Pancreas (tissue), 10 donors: ENCODE data around the gene GPC6. TPM values are rescaled to one million over a fixed set of nuclear protein-coding genes. Genes with fewer than 3 reads are reported as not detected.

ENCODE experiments used
- ATAC-seq, 4 donors: fragments of 200-7000 bp; cut with Tn5 transposase; one replicate each; pipeline versions ENCODE4 v1.8.0 to v1.9.1; 2020; ENCODE audit warnings: mild to moderate bottlenecking in 4 of 4, moderate library complexity in 4 of 4
- DNase-seq, 6 donors: peaks; one replicate each; pipeline ENCODE4 v3.0.0-alpha.2; 2020
- FAIRE-seq: peaks from 2 replicates; lab custom pipeline; 2012; peaks lifted over from hg19 to GRCh38; lab: Jason Lieb, UNC
- H3K27ac ChIP-seq, 4 donors: fragments of 200-600 bp; sonication (generic); 1 replicate in 3 of 4; 2 replicates in 1 of 4; pipeline versions ENCODE4 v1.5.0 to v1.8.0; 2020
- H3K27me3 ChIP-seq, 4 donors: fragments of 200-600 bp; one replicate each; pipeline ENCODE4 v1.8.0; 2021
- H3K36me3 ChIP-seq, 3 donors: fragments of 200-600 bp; sonication (generic) in 1 of 3; one replicate each; pipeline versions ENCODE4 v1.5.0 to v1.8.0; 2020 to 2021
- H3K4me1 ChIP-seq, 3 donors: fragments of 200-600 bp; one replicate each; pipeline ENCODE4 v1.8.0; 2021
- H3K4me3 ChIP-seq, 4 donors: fragments of 200-600 bp; sonication (generic) in 2 of 4; one replicate each; pipeline versions ENCODE4 v1.5.0 to v1.8.0; 2020 to 2021
- H3K9me3 ChIP-seq, 4 donors: fragments of 200-600 bp; one replicate each; pipeline ENCODE4 v1.8.0; 2021
- CTCF ChIP-seq, 4 donors: fragments of 200-600 bp; sonication (generic) in 3 of 4; IDR thresholded peaks; one replicate each; pipeline versions ENCODE4 v1.5.0 to v1.8.0; 2021; ENCODE audit warnings: antibody characterized with exemption in 4 of 4
- WGBS, 2 donors: extraction: QIAGEN DNeasy Blood & Tissue Kit; methylation state at CpG; one replicate each; pipeline ENCODE4 v1.1.7; 2013; 5-methylcytosine and 5-hydroxymethylcytosine counted together
- intact Hi-C, 3 donors: fragments of 100-400 bp; cut with DNase I; formaldehyde crosslinking; loops; one replicate each; pipeline versions ENCODE4 v1.11.1 to v1.14.2; 2022
- polyA plus RNA-seq, 2 donors: library from polyadenylated mRNA; stranded (reverse); fragments of 200-250 nt; gene quantifications; one replicate each; pipeline ENCODE4 v1.2.3, GENCODE V29; 2013
- total RNA-seq, 6 donors: library from RNA; stranded (reverse); fragmentation: NEBNext Ultra II Directional in 4 of 6; extraction: Animal tissue kit (Norgen Biotek cat#: 25700) in 4 of 6; gene quantifications; one replicate each; pipeline versions ENCODE4 v1.2.1 to v1.2.4, GENCODE V29; 2021 to 2023
- donor health status: healthy with polysubstance abuse.
- donor health status: DM: no; HTN: no; CAD: no; lungs with moderate emphysema.
- donor health status: DM: no; HTN: no; CAD: no.
- donor health status: control.
- donor health status: control.
- donor health status: Bipolar disorder and iron deficiency.
- donor health status: DM: yes; HTN: yes; CAD: no.
- donor health status: DM: no; HTN: no; CAD: no.
- donor health status: DM: no; HTN: no; CAD: no.
- donor health status: DM: yes; HTN: yes; CAD: no.

Gene GPC6
- total and polyA plus RNA-seq, 8 donors, result 0.23 to 3.3 (median 1.2) TPM

GRCh38 chr13:93422980-93423543 is 196.5 kb downstream of the GPC6 start:
- Histone ChIP-seq H3K27me3 (no peaks in the 10 kb centered on the region), H3K36me3 (no peaks in the 10 kb centered on the region), H3K4me3 (no peak overlapping the region), H3K4me1 (no peaks in the 10 kb centered on the region), H3K9me3 (no peaks in the 10 kb centered on the region), H3K27ac (no peak overlapping the region)
- TF ChIP-seq CTCF (IDR thresholded peaks at IDR 0.05), result no peak
- ATAC-seq, result no peak
- WGBS, 2 donors, result 78 to 86% methylated on average over 2 of the region's 2 CpGs
- no peak for FAIRE-seq
- DNase-seq, result no peak
- intact Hi-C loops, result no loop called here

- H3K4me1 ChIP-seq, result no peaks in the 10 kb centered on the region
- no peaks in the 10 kb centered on the region for H3K36me3 ChIP-seq
- H3K27ac ChIP-seq, result no peak overlapping the region
- no peaks in the 10 kb centered on the region for H3K9me3 ChIP-seq
- intact Hi-C loops, result no loop called here
- 85% methylated on average over 3 of the region's 3 CpGs for WGBS, 2 donors
- no peak for TF ChIP-seq CTCF (IDR thresholded peaks at IDR 0.05)
- H3K27me3 ChIP-seq, result no peaks in the 10 kb centered on the region
- FAIRE-seq (no peak), ATAC-seq (no peak), DNase-seq (no peak)
- H3K4me3 ChIP-seq, result no peak overlapping the region
These were observed 198.8 kb downstream of the GPC6 start for GRCh38 chr13:93425411-93425810.

GRCh38 chr13:93430381-93430780 is 203.8 kb downstream of the GPC6 start:
- no peak for FAIRE-seq
- DNase-seq, result no peak
- Histone ChIP-seq H3K36me3 (no peaks in the 10 kb centered on the region), H3K4me3 (no peak overlapping the region), H3K4me1 (no peaks in the 10 kb centered on the region), H3K9me3 (no peaks in the 10 kb centered on the region), H3K27me3 (no peaks in the 10 kb centered on the region), H3K27ac (no peak overlapping the region)
- ATAC-seq, result no peak
- intact Hi-C loops, result no loop called here
- no peak for TF ChIP-seq CTCF (IDR thresholded peaks at IDR 0.05)
- 60 to 69% methylated on average over 2 of the region's 2 CpGs for WGBS, 2 donors

GRCh38 chr13:93435651-93436050 is 209.0 kb downstream of the GPC6 start:
- intact Hi-C loops, result no loop called here
- ATAC-seq (no peak), DNase-seq (no peak), FAIRE-seq (no peak)
- Histone ChIP-seq H3K4me1 (no peaks in the 10 kb centered on the region), H3K9me3 (no peaks in the 10 kb centered on the region), H3K4me3 (no peak overlapping the region), H3K36me3 (no peaks in the 10 kb centered on the region), H3K27ac (no peak overlapping the region), H3K27me3 (no peaks in the 10 kb centered on the region)
- 68 to 83% methylated on average over 3 of the region's 3 CpGs for WGBS, 2 donors
- TF ChIP-seq CTCF (IDR thresholded peaks at IDR 0.05), result no peak

GRCh38 chr13:93437081-93437480 is 210.5 kb downstream of the GPC6 start:
- H3K4me3 ChIP-seq, result no peak overlapping the region
- H3K9me3 ChIP-seq, result no peaks in the 10 kb centered on the region
- WGBS, 2 donors, result 48 to 58% methylated on average over 4 of the region's 4 CpGs
- intact Hi-C loops, result no loop called here
- H3K4me1 ChIP-seq, result no peaks in the 10 kb centered on the region
- DNase-seq (no peak), FAIRE-seq (no peak), ATAC-seq (no peak)
- no peak for TF ChIP-seq CTCF (IDR thresholded peaks at IDR 0.05)
- H3K36me3 ChIP-seq, result no peaks in the 10 kb centered on the region
- H3K27ac ChIP-seq, result no peak overlapping the region
- H3K27me3 ChIP-seq, result no peaks in the 10 kb centered on the region
